GM13977 (cell line): ENCODE data around the gene CTSK.
"Not testable (repeated sequence)": the region's sequence is repeated elsewhere in the genome, so short reads cannot be mapped to it uniquely, and the experiment has no call there.

Source experiments
- DNase-seq: peaks from one replicate; pipeline ENCODE4 v3.0.0; 2012; ENCODE audit warnings: low spot score
- CTCF ChIP-seq: IDR thresholded peaks from 2 replicates; pipeline ENCODE4 v1.5.1; 2012; ENCODE audit warnings: mild to moderate bottlenecking, control low read depth; ENCODE audit not compliant: insufficient read depth; ENCODE audit errors: extremely low read depth, missing control alignments
- in situ Hi-C: fragments of 300-500 bp; cut with MboI; formaldehyde crosslinking; loops from one replicate; pipeline ENCODE4 v1.12.0; 2022; ENCODE audit warnings: low sequenced_read_pairs, low pct_unique_long_range_greater_than_20kb, mixed read lengths, inconsistent platforms; ENCODE audit not compliant: unreplicated experiment

CTSK gene

GRCh38 chr1:150808121-150808520 is at the start of gene CTSK:
CTSK (minus strand) TSS chr1:150808260; CDS start chr1:150806805, 1,455 bp downstream.
- in situ Hi-C loops: no loop called here
- no peak for DNase-seq
- TF ChIP-seq CTCF: no peak

GRCh38 chr1:150852734-150853133 is 44.7 kb upstream of the CTSK start:
- DNase-seq, in situ Hi-C loops: not testable (repeated sequence)

GRCh38 chr1:150850801-150851362 is 42.8 kb upstream of the CTSK start:
- in situ Hi-C loops, DNase-seq: not testable (repeated sequence)

GRCh38 chr1:150846473-150847146 is 38.5 kb upstream of the CTSK start:
- DNase-seq: no peak
- no peak for TF ChIP-seq CTCF
- in situ Hi-C loops: no loop called here

GRCh38 chr1:150843474-150843873 is 35.4 kb upstream of the CTSK start:
- no peak for TF ChIP-seq CTCF
- in situ Hi-C loops: no loop called here
- no peak for DNase-seq

GRCh38 chr1:150842964-150843363 is 34.9 kb upstream of the CTSK start:
- in situ Hi-C loops: no loop called here
- DNase-seq: no peak
- no peak for TF ChIP-seq CTCF

- no peak for TF ChIP-seq CTCF
- in situ Hi-C loops: no loop called here
- no peak for DNase-seq
Measured at GRCh38 chr1:150842343-150842742, 34.3 kb upstream of the CTSK start.
